Endothelial cell of umbilical vein (primary cell): ENCODE measurements around the gene SEMG2.

Experiments used
- CTCF ChIP-seq, 2 donors: IDR thresholded peaks; 1 replicate in 1 of 2; 2 replicates in 1 of 2; pipeline ENCODE4 v1.5.1; 2011; ENCODE audit warnings: low read length in 2 of 2, mild to moderate bottlenecking in 2 of 2, moderate library complexity in 2 of 2, control low read depth in 1 of 2, inconsistent platforms in 1 of 2, low read depth in 1 of 2; ENCODE audit not compliant: insufficient read depth in 1 of 2; ENCODE audit errors: extremely low read depth in 1 of 2
- EZH2 ChIP-seq: IDR thresholded peaks from 2 replicates; pipeline ENCODE4 v1.6.1; 2012; ENCODE audit warnings: borderline replicate concordance, low read depth, mild to moderate bottlenecking, moderate library complexity, low read length, inconsistent platforms; ENCODE audit not compliant: severe bottlenecking
- FOS ChIP-seq: IDR thresholded peaks from 2 replicates; pipeline ENCODE4 v1.6.1; 2011; ENCODE audit warnings: mild to moderate bottlenecking, low read length, moderate library complexity, borderline replicate concordance; ENCODE audit not compliant: insufficient read depth
- GATA2 ChIP-seq: IDR thresholded peaks from 2 replicates; pipeline ENCODE4 v1.7.0; 2011; ENCODE audit warnings: low read depth, mild to moderate bottlenecking, moderate library complexity, mixed read lengths, low read length; ENCODE audit not compliant: insufficient read length, insufficient read depth
- JUN ChIP-seq: IDR thresholded peaks from 2 replicates; pipeline ENCODE4 v1.6.1; 2011; ENCODE audit warnings: borderline replicate concordance, low read depth; ENCODE audit not compliant: insufficient read length, insufficient read depth
- MYC ChIP-seq: IDR thresholded peaks from one replicate; pipeline ENCODE4 v1.6.1; 2011; ENCODE audit warnings: mild to moderate bottlenecking, low read depth, low read length
- POLR2A ChIP-seq: IDR thresholded peaks from 2 replicates; pipeline ENCODE4 v1.6.1; 2012; ENCODE audit warnings: low read depth, mild to moderate bottlenecking, control low read depth, low read length
- POLR2AphosphoS5 ChIP-seq: IDR thresholded peaks from 2 replicates; pipeline ENCODE4 v1.6.1; 2012; ENCODE audit warnings: low read depth, mild to moderate bottlenecking, control low read depth, low read length, moderate library complexity; ENCODE audit not compliant: insufficient read depth
- TF ChIP-seq, protein P1 (sequence below): IDR thresholded peaks from 2 replicates; pipeline ENCODE4 v1.6.1; 2011; ENCODE audit not compliant: insufficient read depth, insufficient read length

- TF ChIP-seq, protein P1, sequence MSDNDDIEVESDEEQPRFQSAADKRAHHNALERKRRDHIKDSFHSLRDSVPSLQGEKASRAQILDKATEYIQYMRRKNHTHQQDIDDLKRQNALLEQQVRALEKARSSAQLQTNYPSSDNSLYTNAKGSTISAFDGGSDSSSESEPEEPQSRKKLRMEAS: no peak
- TF ChIP-seq POLR2AphosphoS5 (no peak), POLR2A (no peak), CTCF (IDR thresholded peaks at IDR 0.05; ENCODE audit: extremely low read depth in 1 of 2, insufficient read depth in 1 of 2, low read depth in 1 of 2, low read length in 2 of 2) (no peak), JUN (no peak), FOS (no peak), EZH2 (no peak), MYC (no peak), GATA2 (no peak)
Measured at GRCh38 chr20:45191926-45192325, 29.2 kb upstream of the SEMG2 start.
